ENCODE measurements around the gene MAP3K4. TPM values are rescaled to one million over a fixed set of nuclear protein-coding genes. Genes with fewer than 3 reads are reported as not detected.

MAP3K4 gene
- total RNA-seq, 1 donor from 2014 or later: 66.5 TPM

GRCh38 chr6:161021998-161022743, 30.6 kb downstream of the MAP3K4 start:
- POLR2A ChIA-PET: no interaction called here
- TF ChIP-seq, protein P1, sequence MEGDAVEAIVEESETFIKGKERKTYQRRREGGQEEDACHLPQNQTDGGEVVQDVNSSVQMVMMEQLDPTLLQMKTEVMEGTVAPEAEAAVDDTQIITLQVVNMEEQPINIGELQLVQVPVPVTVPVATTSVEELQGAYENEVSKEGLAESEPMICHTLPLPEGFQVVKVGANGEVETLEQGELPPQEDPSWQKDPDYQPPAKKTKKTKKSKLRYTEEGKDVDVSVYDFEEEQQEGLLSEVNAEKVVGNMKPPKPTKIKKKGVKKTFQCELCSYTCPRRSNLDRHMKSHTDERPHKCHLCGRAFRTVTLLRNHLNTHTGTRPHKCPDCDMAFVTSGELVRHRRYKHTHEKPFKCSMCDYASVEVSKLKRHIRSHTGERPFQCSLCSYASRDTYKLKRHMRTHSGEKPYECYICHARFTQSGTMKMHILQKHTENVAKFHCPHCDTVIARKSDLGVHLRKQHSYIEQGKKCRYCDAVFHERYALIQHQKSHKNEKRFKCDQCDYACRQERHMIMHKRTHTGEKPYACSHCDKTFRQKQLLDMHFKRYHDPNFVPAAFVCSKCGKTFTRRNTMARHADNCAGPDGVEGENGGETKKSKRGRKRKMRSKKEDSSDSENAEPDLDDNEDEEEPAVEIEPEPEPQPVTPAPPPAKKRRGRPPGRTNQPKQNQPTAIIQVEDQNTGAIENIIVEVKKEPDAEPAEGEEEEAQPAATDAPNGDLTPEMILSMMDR (IDR thresholded peaks at IDR 0.05): no peak

GRCh38 chr6:161023316-161023715, 31.7 kb downstream of the MAP3K4 start:
- TF ChIP-seq, protein P1 (IDR thresholded peaks at IDR 0.05): no peak
- CTCF ChIA-PET: no interaction called here
- DNase-seq: no peak
- Mint-ChIP-seq H3K4me3 (no peak overlapping the region), H3K27me3 (no peaks in the 10 kb centered on the region), H3K9me3 (no peaks in the 10 kb centered on the region), H3K4me1 (peaks cover 9% of the 10 kb centered on the region), H3K27ac (no peak overlapping the region), H3K36me3 (ENCODE audit: low read depth) (peaks cover 23% of the 10 kb centered on the region)
- POLR2A ChIA-PET: no interaction called here
- no peak for ATAC-seq (ENCODE audit: low read depth)
- intact Hi-C loops (cut with micrococcal nuclease): no loop called here

More at GRCh38 chr6:161021998-161022743, 30.6 kb downstream of the MAP3K4 start:
- H3K9me3 Mint-ChIP-seq: no peaks in the 10 kb centered on the region
- no peak for DNase-seq
- no peaks in the 10 kb centered on the region for H3K27me3 Mint-ChIP-seq
- H3K4me3 Mint-ChIP-seq: no peak overlapping the region
- ATAC-seq (ENCODE audit: low read depth): no peak
- intact Hi-C loops (cut with micrococcal nuclease): no loop called here
- H3K36me3 Mint-ChIP-seq (ENCODE audit: low read depth): peaks cover 20% of the 10 kb centered on the region
- H3K27ac Mint-ChIP-seq: no peak overlapping the region
- CTCF ChIA-PET: no interaction called here
- H3K4me1 Mint-ChIP-seq: peaks cover 7% of the 10 kb centered on the region

DNA sequence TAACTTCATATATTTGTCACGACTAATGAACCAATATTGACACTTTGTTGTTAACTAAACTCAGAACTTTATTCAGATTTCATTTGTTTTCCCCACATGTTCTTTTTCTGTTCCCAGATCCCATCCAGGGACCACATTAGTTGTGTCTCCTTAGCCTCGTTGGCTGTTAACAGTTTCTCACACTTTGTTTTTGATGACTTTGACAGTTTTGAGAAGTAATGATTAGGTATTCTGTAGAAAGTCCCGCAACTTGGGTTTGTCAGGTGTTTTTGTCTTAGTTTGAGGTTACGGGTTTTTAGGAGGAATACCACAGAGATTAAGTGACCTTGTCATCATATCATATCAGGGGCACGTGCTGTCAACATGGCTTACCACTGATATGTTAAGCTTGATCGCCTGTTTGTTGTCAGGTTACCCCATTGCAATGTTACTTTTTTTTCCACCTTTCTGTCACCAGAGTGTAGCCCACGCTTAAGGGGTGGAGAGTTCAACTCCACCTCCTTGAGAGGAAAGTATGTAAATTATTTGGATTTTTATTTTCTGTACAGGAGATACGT, 32.9 kb downstream of the MAP3K4 start:
- Mint-ChIP-seq H3K4me1 (peaks cover 21% of the 10 kb centered on the region), H3K27me3 (no peaks in the 10 kb centered on the region), H3K4me3 (no peak overlapping the region), H3K36me3 (ENCODE audit: low read depth) (peaks cover 23% of the 10 kb centered on the region), H3K27ac (no peak overlapping the region), H3K9me3 (no peaks in the 10 kb centered on the region)
- DNase-seq: no peak
- TF ChIP-seq, protein P1 (IDR thresholded peaks at IDR 0.05): no peak
- ATAC-seq (ENCODE audit: low read depth): no peak
- intact Hi-C loops (cut with micrococcal nuclease): no loop called here
- CTCF ChIA-PET: no interaction called here
- POLR2A ChIA-PET: no interaction called here

GRCh38 chr6:161027385-161027784, 35.8 kb downstream of the MAP3K4 start:
- Mint-ChIP-seq H3K9me3 (no peaks in the 10 kb centered on the region), H3K4me3 (no peak overlapping the region), H3K36me3 (ENCODE audit: low read depth) (peaks cover 12% of the 10 kb centered on the region), H3K4me1 (peaks cover 32% of the 10 kb centered on the region), H3K27ac (no peak overlapping the region), H3K27me3 (no peaks in the 10 kb centered on the region)
- DNase-seq (no peak), ATAC-seq (ENCODE audit: low read depth) (no peak)
- CTCF ChIA-PET: no interaction called here
- POLR2A ChIA-PET: no interaction called here
- intact Hi-C loops (cut with micrococcal nuclease): loop anchor here (5.0 kb wide), 1 partner anchor 35 kb away; the partner anchor contains the start of gene MAP3K4
- TF ChIP-seq, protein P1 (IDR thresholded peaks at IDR 0.05): no peak

DNA sequence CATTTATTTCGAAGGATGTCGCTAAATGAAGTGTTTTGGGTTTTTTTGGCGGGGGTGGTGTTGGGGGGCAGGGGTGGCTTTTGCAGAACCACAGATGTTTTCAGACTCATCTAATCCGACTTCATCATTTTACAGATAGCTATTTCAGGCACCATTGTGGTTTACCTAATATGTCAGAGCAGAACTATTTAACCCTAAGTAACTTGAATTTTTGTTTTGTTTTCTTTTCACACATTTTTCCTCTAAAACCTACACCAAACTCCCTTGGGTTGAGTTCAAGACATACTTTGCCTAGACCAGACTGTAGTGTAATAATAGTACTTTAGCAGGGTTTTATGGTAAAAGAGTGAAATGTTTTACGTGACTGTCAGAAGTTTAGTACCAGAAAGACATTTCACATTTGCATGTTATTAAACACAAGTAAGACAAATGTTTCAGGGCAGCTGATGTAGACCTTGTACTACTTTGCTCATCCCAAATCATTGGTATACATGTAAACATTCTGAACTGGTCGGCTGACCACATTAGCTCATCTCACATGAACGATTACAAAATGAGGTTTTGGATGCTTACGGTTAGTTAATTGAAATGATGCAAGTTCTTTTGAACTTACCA, 37.7 kb downstream of the MAP3K4 start:
- Mint-ChIP-seq H3K4me3 (peak overlapping the region; percentile 5), H3K36me3 (ENCODE audit: low read depth) (peaks cover 11% of the 10 kb centered on the region), H3K4me1 (peaks cover 38% of the 10 kb centered on the region), H3K27ac (no peak overlapping the region), H3K27me3 (no peaks in the 10 kb centered on the region), H3K9me3 (no peaks in the 10 kb centered on the region)
- DNase-seq (no peak), ATAC-seq (ENCODE audit: low read depth) (peak; percentile 28)
- CTCF ChIA-PET: no interaction called here
- POLR2A ChIA-PET: no interaction called here
- intact Hi-C loops (cut with micrococcal nuclease): loop anchor here (5.0 kb wide), 1 partner anchor 37 kb away; the partner anchor contains the start of gene MAP3K4
- TF ChIP-seq, protein P1 (IDR thresholded peaks at IDR 0.05): no peak
